MCF 10A (cell line): ENCODE results near the gene AGXT. TPM values are rescaled to one million over a fixed set of nuclear protein-coding genes. Genes with fewer than 3 reads are reported as not detected.

ENCODE experiments used
- BruUV-seq: library from RNA; stranded (reverse); fragments of 400-500 nt; replicated peaks from 2 replicates; lab custom pipeline; 2021; lab: Mats Ljungman, UMichigan
- CTCF ChIA-PET: fragments of 300-600 bp; sonication (Branson Sonifier 250); formaldehyde crosslinking; extraction: SDS; loops from one replicate; lab custom pipeline; 2021; ENCODE audit warnings: antibody characterized with exemption, inconsistent platforms; lab: Yijun Ruan, JAX
- POLR2A ChIA-PET: fragments of 300-600, 350-650 bp; sonication (Branson Sonifier 250); formaldehyde crosslinking; extraction: SDS; loops from one replicate; lab custom pipeline; 2020; ENCODE audit warnings: antibody characterized with exemption, inconsistent platforms; lab: Yijun Ruan, JAX
- DNase-seq: peaks from one replicate; pipeline ENCODE4 v3.0.0-alpha.2; 2018; ENCODE audit not compliant: unreplicated experiment
- H3K27ac Mint-ChIP-seq: one replicate; pipeline ENCODE4 v1.8.0; 2022; ENCODE audit warnings: mild to moderate bottlenecking, low read depth, mixed read lengths; ENCODE audit not compliant: unreplicated experiment
- H3K27me3 Mint-ChIP-seq: one replicate; pipeline ENCODE4 v1.8.0; 2022; ENCODE audit warnings: mixed read lengths; ENCODE audit not compliant: insufficient read depth, unreplicated experiment
- H3K36me3 Mint-ChIP-seq: one replicate; pipeline ENCODE4 v1.8.0; 2022; ENCODE audit warnings: mild to moderate bottlenecking, moderate library complexity, mixed read lengths; ENCODE audit not compliant: insufficient read depth, unreplicated experiment
- H3K4me1 Mint-ChIP-seq: one replicate; pipeline ENCODE4 v1.8.0; 2022; ENCODE audit warnings: mixed read lengths; ENCODE audit not compliant: insufficient read depth, unreplicated experiment
- H3K4me3 Mint-ChIP-seq: one replicate; pipeline ENCODE4 v1.8.0; 2022; ENCODE audit warnings: mild to moderate bottlenecking, moderate library complexity, mixed read lengths; ENCODE audit not compliant: unreplicated experiment
- H3K9me3 Mint-ChIP-seq: one replicate; pipeline ENCODE4 v1.8.0; 2022; ENCODE audit warnings: mixed read lengths; ENCODE audit not compliant: unreplicated experiment
- intact Hi-C: fragments of 100-400 bp; cut with micrococcal nuclease; formaldehyde crosslinking; loops from 2 replicates; pipeline ENCODE4 v1.14.1; 2022
- total RNA-seq: library from RNA; stranded (reverse); gene quantifications from 2 replicates; pipeline ENCODE4 v1.2.3, GENCODE V29; 2022
- TF ChIP-seq, protein P1 (sequence below): fragments of 200-600 bp; IDR thresholded peaks from one replicate; pipeline ENCODE4 v1.8.0; 2022; ENCODE audit warnings: antibody characterized with exemption, mild to moderate bottlenecking; ENCODE audit not compliant: unreplicated experiment

AGXT gene
- total RNA-seq, 1 experiment from 2014 or later: not detected

DNA sequence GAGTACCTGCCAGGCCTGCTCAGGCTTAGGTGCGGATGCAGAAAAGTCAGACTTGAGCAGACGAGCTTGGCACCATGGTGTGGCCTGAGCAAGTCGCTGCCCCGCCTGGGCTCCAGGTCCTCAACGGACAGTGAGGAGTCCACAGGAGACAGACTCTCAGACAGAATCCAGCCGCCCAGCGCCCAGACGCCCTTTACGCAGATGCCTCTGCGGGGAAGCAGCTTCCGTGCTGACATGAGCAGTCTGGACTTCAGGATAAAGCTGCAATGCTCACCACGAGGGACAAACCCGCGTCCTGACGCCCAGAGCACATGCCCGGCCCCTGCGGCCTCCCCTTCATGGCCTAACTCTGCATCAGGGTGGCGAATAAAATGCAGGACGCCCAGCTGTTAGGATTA, 30.8 kb downstream of the AGXT start:
- TF ChIP-seq, protein P1, sequence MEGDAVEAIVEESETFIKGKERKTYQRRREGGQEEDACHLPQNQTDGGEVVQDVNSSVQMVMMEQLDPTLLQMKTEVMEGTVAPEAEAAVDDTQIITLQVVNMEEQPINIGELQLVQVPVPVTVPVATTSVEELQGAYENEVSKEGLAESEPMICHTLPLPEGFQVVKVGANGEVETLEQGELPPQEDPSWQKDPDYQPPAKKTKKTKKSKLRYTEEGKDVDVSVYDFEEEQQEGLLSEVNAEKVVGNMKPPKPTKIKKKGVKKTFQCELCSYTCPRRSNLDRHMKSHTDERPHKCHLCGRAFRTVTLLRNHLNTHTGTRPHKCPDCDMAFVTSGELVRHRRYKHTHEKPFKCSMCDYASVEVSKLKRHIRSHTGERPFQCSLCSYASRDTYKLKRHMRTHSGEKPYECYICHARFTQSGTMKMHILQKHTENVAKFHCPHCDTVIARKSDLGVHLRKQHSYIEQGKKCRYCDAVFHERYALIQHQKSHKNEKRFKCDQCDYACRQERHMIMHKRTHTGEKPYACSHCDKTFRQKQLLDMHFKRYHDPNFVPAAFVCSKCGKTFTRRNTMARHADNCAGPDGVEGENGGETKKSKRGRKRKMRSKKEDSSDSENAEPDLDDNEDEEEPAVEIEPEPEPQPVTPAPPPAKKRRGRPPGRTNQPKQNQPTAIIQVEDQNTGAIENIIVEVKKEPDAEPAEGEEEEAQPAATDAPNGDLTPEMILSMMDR: no peak
- intact Hi-C loops: no loop called here
- Mint-ChIP-seq H3K4me1 (peaks cover 8% of the 10 kb centered on the region), H3K27me3 (no peaks in the 10 kb centered on the region), H3K4me3 (no peak overlapping the region), H3K36me3 (peaks cover 6% of the 10 kb centered on the region), H3K9me3 (no peaks in the 10 kb centered on the region), H3K27ac (no peak overlapping the region)
- no peak for DNase-seq
- ChIA-PET CTCF (interaction anchor here (1.1 kb wide), 1 partner anchor 15 kb away, joined by 3 read pairs; no protein-coding TSS in a partner anchor), POLR2A (no interaction called here)
- no TSS peak for BruUV-seq

DNA sequence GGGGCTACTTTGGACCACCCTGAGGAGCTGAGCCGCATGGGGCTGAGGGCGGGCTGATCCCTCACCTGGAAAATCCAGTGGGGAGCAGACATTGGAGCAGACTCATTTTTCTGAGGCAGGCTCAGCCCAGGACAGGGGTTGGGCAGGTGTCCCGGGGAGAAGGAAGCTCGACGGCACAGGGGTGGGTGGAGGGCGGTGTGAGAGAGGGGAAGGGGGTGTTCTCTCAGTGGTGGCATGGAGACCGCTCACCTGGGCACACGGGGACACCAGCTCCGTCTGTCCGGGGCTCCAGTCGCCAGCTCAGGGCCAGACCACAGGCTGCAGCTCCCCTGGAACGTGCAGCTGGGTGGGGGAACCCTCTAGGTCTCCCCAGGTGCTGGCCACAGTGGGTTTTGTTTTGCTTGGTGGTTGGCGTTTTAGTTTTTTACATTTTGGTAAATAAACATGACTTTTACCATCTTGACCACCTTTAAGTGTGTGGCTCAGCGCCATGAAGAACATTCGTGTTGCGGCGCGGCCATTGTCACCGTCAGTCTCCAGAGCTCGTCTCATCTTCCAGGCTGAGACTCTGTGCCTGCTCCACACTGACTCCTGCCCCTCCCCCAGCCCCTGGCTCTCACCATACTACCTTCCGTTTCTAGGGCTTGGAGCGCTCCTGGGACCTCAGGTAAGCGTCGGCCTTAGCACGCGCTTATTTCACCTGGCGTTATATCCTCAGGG, 31.7 kb downstream of the AGXT start:
- Mint-ChIP-seq H3K9me3 (no peaks in the 10 kb centered on the region), H3K4me3 (no peak overlapping the region), H3K4me1 (peaks cover 8% of the 10 kb centered on the region), H3K36me3 (peaks cover 6% of the 10 kb centered on the region), H3K27me3 (no peaks in the 10 kb centered on the region), H3K27ac (no peak overlapping the region)
- intact Hi-C loops: no loop called here
- TF ChIP-seq, protein P1: no peak
- POLR2A ChIA-PET: no interaction called here
- DNase-seq: no peak
- CTCF ChIA-PET: interaction anchor here (1.1 kb wide), 1 partner anchor 14 kb away, joined by 3 read pairs; no protein-coding TSS in a partner anchor
- no TSS peak for BruUV-seq

DNA sequence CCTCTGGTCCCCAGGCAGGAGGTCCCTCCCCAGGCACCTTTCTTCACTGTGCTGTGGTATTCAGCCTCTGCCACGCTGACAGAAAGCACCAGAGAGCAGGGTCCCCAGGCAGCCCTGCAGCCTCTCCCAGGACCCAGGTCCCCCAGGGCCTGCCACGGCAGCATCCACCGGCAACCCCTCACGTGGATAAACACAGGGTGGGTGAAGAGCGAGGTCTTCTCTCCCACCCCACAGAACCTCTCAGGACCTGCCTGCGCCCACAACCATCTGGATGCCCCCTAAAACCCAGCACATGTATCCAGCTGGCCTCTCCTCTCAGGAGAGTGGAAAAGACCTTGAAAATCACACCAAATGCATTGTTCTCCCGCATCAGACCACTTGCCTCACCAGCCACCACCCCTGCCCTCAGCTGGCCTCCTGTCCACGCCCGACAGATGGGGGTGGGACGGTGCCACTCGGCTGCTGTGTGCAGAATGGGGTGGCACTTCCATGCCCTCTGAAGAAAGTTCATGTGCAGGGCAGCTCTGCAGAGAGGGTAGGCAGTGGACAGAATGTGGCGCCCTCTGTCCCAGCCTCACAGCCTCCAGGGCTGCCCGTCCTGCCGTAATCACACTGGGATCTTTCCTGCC, 33.5 kb downstream of the AGXT start:
- DNase-seq: no peak
- Mint-ChIP-seq H3K27ac (no peak overlapping the region), H3K4me3 (no peak overlapping the region), H3K4me1 (peaks cover 8% of the 10 kb centered on the region), H3K27me3 (no peaks in the 10 kb centered on the region), H3K36me3 (peaks cover 6% of the 10 kb centered on the region), H3K9me3 (no peaks in the 10 kb centered on the region)
- intact Hi-C loops: no loop called here
- ChIA-PET CTCF (no interaction called here), POLR2A (interaction anchor here (1.2 kb wide), 1 partner anchor 10 kb away, joined by 3 read pairs; no protein-coding TSS in a partner anchor)
- TF ChIP-seq, protein P1: no peak
- BruUV-seq: no TSS peak

DNA sequence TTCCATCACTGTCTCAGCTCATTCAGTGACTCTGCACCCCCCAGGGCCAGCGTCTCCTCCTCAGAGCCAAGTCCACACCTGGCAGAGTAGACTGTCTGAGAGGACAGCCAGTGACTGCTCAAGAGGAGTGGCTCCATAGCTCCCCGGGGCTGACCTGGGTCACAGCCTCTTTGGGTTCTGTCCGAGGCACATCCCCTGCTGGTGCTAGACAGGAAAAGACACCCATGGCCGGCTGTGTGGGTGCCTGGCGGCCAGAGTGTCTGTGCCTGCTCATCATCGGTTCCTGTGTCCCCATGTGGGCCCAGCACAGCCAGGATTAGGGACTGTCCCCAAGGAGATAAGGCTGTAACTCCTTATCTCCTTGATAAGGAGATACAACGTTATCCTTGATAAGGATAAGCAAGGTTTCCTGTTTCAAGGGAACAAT, 34.0 kb downstream of the AGXT start:
- no TSS peak for BruUV-seq
- H3K4me1 Mint-ChIP-seq: peaks cover 4% of the 10 kb centered on the region
- no peak overlapping the region for H3K27ac Mint-ChIP-seq
- intact Hi-C loops: no loop called here
- TF ChIP-seq, protein P1: no peak
- DNase-seq: no peak
- H3K27me3 Mint-ChIP-seq: no peaks in the 10 kb centered on the region
- no peak overlapping the region for H3K4me3 Mint-ChIP-seq
- CTCF ChIA-PET: no interaction called here
- H3K36me3 Mint-ChIP-seq: peaks cover 6% of the 10 kb centered on the region
- POLR2A ChIA-PET: interaction anchor here (1.2 kb wide), 1 partner anchor 9 kb away, joined by 3 read pairs; no protein-coding TSS in a partner anchor
- no peaks in the 10 kb centered on the region for H3K9me3 Mint-ChIP-seq
